GM18870 (cell line): ENCODE measurements around the gene PRKAR1B.
"Not testable (repeated sequence)": the region's sequence is repeated elsewhere in the genome, so short reads cannot be mapped to it uniquely, and the experiment has no call there.

Source experiments
- ATAC-seq: cut with Tn5 transposase; IDR thresholded peaks from one replicate; pipeline ENCODE4 v1.9.1; 2021; ENCODE audit warnings: moderate library complexity; ENCODE audit not compliant: unreplicated experiment

PRKAR1B gene

GRCh38 chr7:672891-673290 lies 54.2 kb downstream of the PRKAR1B start:
- ATAC-seq, result no peak

- no peak for ATAC-seq
Observed at GRCh38 chr7:671415-672042, 55.6 kb downstream of the PRKAR1B start.

GRCh38 chr7:670501-671390 lies 56.3 kb downstream of the PRKAR1B start:
- no peak for ATAC-seq

GRCh38 chr7:668958-669357 lies 58.1 kb downstream of the PRKAR1B start:
- no peak for ATAC-seq

GRCh38 chr7:668139-668931 lies 58.7 kb downstream of the PRKAR1B start:
- no peak for ATAC-seq

GRCh38 chr7:666454-667292 lies 60.4 kb downstream of the PRKAR1B start:
- no peak for ATAC-seq

GRCh38 chr7:665736-666453 lies 61.2 kb downstream of the PRKAR1B start:
- ATAC-seq, result no peak

- ATAC-seq, result no peak
Observed at GRCh38 chr7:664997-665735, 61.9 kb downstream of the PRKAR1B start.

GRCh38 chr7:664402-664775 lies 62.7 kb downstream of the PRKAR1B start:
- ATAC-seq, result no peak

GRCh38 chr7:662576-662975 lies 64.5 kb downstream of the PRKAR1B start:
- ATAC-seq, result no peak

GRCh38 chr7:659996-660395 lies 67.1 kb downstream of the PRKAR1B start:
- no peak for ATAC-seq

GRCh38 chr7:659306-659847 lies 67.7 kb downstream of the PRKAR1B start:
- no peak for ATAC-seq

GRCh38 chr7:657565-658119 lies 69.4 kb downstream of the PRKAR1B start:
- no peak for ATAC-seq

GRCh38 chr7:657010-657409 lies 70.1 kb downstream of the PRKAR1B start:
- not testable (repeated sequence) for ATAC-seq

- no peak for ATAC-seq
Observed at GRCh38 chr7:655758-656157, 71.3 kb downstream of the PRKAR1B start.

GRCh38 chr7:653829-654764 lies 73.0 kb downstream of the PRKAR1B start:
- no peak for ATAC-seq

- no peak for ATAC-seq
Observed at GRCh38 chr7:652881-653280, 74.2 kb downstream of the PRKAR1B start.

- not testable (repeated sequence) for ATAC-seq
Observed at GRCh38 chr7:652167-652566, 74.9 kb downstream of the PRKAR1B start.
